GM19035 (cell line): ENCODE data around the gene MSI2.

ENCODE experiments used
- ATAC-seq: cut with Tn5 transposase; IDR thresholded peaks from one replicate; pipeline ENCODE4 v1.9.1; 2021; ENCODE audit not compliant: unreplicated experiment

The MSI2 gene

GRCh38 chr17:57313097-57313835, 56.9 kb downstream of the MSI2 start:
- no peak for ATAC-seq

GRCh38 chr17:57315061-57316015, 59.0 kb downstream of the MSI2 start:
- no peak for ATAC-seq

GRCh38 chr17:57316361-57316760, 60.0 kb downstream of the MSI2 start:
- no peak for ATAC-seq

GRCh38 chr17:57317079-57317478, 60.8 kb downstream of the MSI2 start:
- no peak for ATAC-seq

- ATAC-seq: no peak
These were observed 62.6 kb downstream of the MSI2 start for GRCh38 chr17:57318913-57319312.

GRCh38 chr17:57319806-57320205, 63.5 kb downstream of the MSI2 start:
- ATAC-seq: no peak

- no peak for ATAC-seq
These were observed 67.1 kb downstream of the MSI2 start for GRCh38 chr17:57323391-57323790.

GRCh38 chr17:57324060-57324459, 67.7 kb downstream of the MSI2 start:
- no peak for ATAC-seq

- ATAC-seq: no peak
These were observed 68.3 kb downstream of the MSI2 start for GRCh38 chr17:57324631-57325030.

- ATAC-seq: no peak
These were observed 70.0 kb downstream of the MSI2 start for GRCh38 chr17:57326336-57326735.

- no peak for ATAC-seq
These were observed 70.4 kb downstream of the MSI2 start for GRCh38 chr17:57326764-57327163.

- ATAC-seq: no peak
These were observed 71.0 kb downstream of the MSI2 start for GRCh38 chr17:57327176-57327970.

- no peak for ATAC-seq
These were observed 72.0 kb downstream of the MSI2 start for GRCh38 chr17:57328109-57328882.

- no peak for ATAC-seq
These were observed 73.3 kb downstream of the MSI2 start for GRCh38 chr17:57329380-57330214.

GRCh38 chr17:57330587-57330986, 74.3 kb downstream of the MSI2 start:
- ATAC-seq: no peak

GRCh38 chr17:57331423-57331822, 75.1 kb downstream of the MSI2 start:
- ATAC-seq: no peak

- no peak for ATAC-seq
These were observed 76.2 kb downstream of the MSI2 start for GRCh38 chr17:57332501-57332900.

- ATAC-seq: no peak
These were observed 79.0 kb downstream of the MSI2 start for GRCh38 chr17:57335195-57335792.

GRCh38 chr17:57337390-57337789, 81.1 kb downstream of the MSI2 start:
- no peak for ATAC-seq
